Astrocyte of the spinal cord (primary cell): ENCODE measurements around the gene KCNH8.

Experiments used
- DNase-seq: peaks from one replicate; pipeline ENCODE4 v3.0.0; 2011; ENCODE audit warnings: low read depth, low spot score
- H3K4me3 ChIP-seq: 2 replicates; pipeline ENCODE4 v1.5.1; 2011; ENCODE audit warnings: low read depth, mild to moderate bottlenecking, low read length, moderate library complexity
- in situ Hi-C: cut with HindIII; loops from 2 replicates; pipeline ENCODE4 v1.10.0; 2017; ENCODE audit warnings: low sequenced_read_pairs
- TF ChIP-seq, protein P1 (sequence below): IDR thresholded peaks from 2 replicates; pipeline ENCODE4 v1.5.1; 2012; ENCODE audit warnings: low read depth, mild to moderate bottlenecking, low read length, inconsistent platforms

Gene KCNH8

DNA sequence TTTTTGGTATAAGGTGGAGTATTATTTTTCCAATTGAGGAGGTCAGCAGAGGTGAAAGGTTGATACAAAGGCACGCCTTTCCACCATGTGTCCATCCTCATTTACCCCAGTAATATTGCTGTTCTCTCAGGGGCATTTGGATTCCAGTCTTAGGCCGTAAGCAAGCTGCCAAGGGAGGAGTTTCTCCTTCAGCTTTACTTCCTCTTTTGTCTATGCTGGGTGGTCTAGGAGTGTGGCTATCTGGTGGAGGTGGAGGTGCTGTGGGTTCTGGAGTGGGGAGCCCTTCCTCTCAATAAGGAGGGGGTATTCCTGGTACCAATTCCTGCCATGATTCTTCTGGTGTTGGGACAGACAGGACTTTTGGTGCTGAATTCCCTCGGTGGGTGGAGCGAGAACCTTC, 340.6 kb downstream of the KCNH8 start:
- TF ChIP-seq, protein P1, sequence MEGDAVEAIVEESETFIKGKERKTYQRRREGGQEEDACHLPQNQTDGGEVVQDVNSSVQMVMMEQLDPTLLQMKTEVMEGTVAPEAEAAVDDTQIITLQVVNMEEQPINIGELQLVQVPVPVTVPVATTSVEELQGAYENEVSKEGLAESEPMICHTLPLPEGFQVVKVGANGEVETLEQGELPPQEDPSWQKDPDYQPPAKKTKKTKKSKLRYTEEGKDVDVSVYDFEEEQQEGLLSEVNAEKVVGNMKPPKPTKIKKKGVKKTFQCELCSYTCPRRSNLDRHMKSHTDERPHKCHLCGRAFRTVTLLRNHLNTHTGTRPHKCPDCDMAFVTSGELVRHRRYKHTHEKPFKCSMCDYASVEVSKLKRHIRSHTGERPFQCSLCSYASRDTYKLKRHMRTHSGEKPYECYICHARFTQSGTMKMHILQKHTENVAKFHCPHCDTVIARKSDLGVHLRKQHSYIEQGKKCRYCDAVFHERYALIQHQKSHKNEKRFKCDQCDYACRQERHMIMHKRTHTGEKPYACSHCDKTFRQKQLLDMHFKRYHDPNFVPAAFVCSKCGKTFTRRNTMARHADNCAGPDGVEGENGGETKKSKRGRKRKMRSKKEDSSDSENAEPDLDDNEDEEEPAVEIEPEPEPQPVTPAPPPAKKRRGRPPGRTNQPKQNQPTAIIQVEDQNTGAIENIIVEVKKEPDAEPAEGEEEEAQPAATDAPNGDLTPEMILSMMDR: no peak
- DNase-seq: no peak
- in situ Hi-C loops: no loop called here
- H3K4me3 ChIP-seq: no peak overlapping the region

DNA sequence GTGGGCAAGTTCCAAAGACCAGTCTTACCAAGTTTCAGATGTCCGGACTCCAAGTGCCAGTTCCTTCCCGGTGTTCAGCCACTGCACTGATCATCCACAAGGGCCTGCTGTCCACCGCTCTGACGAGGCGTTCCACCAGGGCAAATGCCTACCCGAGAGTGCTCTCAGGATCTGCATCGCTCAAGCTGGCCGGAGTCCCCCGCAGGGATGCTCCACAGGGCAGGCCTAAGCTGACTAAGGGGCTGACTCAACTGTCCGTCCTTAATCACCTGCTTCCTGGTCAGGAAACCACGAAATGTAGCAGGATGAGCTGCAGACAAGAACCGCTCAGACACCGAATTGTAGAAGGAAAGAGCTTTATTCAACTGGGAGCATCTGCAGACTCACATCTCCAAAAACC, 341.6 kb downstream of the KCNH8 start:
- TF ChIP-seq, protein P1: no peak
- no peak for DNase-seq
- H3K4me3 ChIP-seq: no peak overlapping the region
- in situ Hi-C loops: no loop called here

DNA sequence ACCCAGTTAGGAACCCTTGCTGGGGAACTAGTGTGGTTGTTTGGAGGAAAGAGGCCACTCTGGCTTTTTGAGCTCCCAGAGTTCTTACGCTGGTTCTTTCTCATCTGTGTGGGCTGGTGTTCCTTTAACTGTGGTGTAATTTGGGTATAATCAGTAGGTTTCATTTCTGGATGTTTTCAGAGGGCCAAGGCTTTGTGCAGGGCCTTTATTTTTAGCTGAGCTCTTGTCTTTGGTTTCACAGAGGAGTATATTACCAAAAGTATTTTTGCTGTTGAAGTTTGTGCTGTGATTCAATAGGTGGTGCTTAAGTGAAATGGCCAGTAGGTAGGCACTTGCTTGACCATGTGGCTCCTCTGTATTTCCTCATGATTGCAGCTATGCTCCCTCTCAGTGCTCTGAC, 357.9 kb downstream of the KCNH8 start:
- TF ChIP-seq, protein P1: no peak
- no peak for DNase-seq
- in situ Hi-C loops: no loop called here
- H3K4me3 ChIP-seq: no peak overlapping the region

DNA sequence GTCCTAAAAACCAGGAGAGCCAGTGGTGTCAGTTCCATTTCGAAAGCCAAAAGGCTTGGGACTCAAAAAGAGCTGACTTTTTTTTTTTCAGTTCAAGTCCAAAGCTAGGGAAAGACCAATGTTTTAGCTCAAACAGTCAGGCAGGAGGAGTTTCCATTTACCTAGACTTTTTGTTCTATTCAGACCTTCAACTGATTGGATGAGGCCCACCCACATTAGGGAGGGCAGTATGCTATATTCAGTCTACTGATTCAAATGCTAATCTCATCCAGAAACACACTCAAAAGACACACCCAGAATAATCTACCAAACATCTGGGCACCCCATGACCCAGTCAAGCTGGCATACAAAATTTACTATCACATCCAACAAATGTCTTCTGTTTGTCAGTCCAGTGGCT, 374.0 kb downstream of the KCNH8 start:
- H3K4me3 ChIP-seq: no peak overlapping the region
- in situ Hi-C loops: no loop called here
- no peak for DNase-seq
- TF ChIP-seq, protein P1: no peak

DNA sequence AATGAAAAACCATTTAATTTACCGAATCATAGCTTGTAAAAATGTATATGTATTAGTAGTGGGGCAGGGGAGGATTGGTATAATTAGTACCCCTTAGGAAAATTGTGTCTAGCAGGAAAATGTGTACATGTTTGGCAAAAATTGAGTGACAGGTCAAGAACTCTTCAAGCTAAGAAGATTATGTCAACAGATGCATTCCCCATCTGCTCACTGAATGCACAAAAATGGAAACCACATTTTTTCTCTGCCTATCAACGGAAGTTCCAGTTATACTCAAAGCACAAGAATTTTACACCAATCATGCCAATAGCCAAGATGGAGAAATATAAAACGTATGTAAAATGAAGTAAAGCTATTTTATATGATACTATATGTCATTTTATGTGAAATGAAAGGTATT, 377.8 kb downstream of the KCNH8 start:
- H3K4me3 ChIP-seq: no peak overlapping the region
- no peak for DNase-seq
- TF ChIP-seq, protein P1: no peak
- in situ Hi-C loops: no loop called here

DNA sequence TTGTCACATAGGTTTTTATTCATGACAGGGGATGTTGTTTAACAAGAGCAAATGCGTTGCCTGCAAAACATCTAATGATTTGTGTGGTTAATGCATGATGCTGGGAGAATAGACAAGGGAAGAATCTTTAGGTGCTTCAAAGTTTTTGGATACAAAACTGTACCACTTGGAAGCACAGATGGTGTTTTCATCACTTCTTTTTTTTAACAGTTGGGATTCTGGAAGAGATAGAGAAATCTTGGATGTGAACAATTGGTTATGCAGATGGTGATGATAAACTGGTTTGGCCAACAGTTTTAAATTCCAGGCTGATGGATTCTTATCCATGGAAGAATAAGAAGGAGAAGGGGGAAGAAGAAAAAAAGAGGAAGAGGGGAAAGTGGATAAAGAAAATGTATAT, 379.4 kb downstream of the KCNH8 start:
- H3K4me3 ChIP-seq: no peak overlapping the region
- DNase-seq: no peak
- TF ChIP-seq, protein P1: no peak
- in situ Hi-C loops: no loop called here

DNA sequence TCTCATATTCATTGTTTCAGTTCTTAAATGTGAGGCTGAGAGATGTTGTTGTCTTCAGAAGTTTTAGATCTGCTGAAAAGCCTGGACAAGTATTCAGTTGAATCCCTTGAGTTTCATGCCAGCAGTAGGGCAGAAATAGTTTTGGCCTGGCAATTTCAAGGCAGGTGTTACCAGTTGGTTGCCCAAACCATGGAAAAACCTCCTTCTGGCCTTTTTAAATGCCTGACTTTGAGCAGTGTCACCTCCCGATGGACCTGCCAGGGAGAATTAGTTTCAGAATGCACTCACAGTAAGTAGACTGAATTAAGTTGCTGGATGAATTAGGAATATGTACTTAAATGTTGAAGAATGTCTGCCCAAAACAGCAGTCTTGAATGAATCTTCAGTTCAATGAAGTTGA, 383.1 kb downstream of the KCNH8 start:
- TF ChIP-seq, protein P1: no peak
- in situ Hi-C loops: no loop called here
- no peak for DNase-seq
- H3K4me3 ChIP-seq: no peak overlapping the region
